BE2C (cell line): ENCODE results near the gene CBFA2T3.

Source experiments
- DNase-seq: peaks from one replicate; pipeline ENCODE4 v3.0.0-alpha.2; 2020
- H3K27me3 ChIP-seq: fragments of 250-450 bp; sonication (Bioruptor Pico); 2 replicates; pipeline ENCODE4 v1.5.1; 2020; ENCODE audit warnings: mild to moderate bottlenecking
- H3K36me3 ChIP-seq: fragments of 250-450 bp; sonication (Bioruptor Pico); 2 replicates; pipeline ENCODE4 v1.5.1; 2020; ENCODE audit warnings: mild to moderate bottlenecking
- H3K4me1 ChIP-seq: fragments of 250-450 bp; sonication (Bioruptor Pico); 2 replicates; pipeline ENCODE4 v1.5.1; 2020
- H3K4me3 ChIP-seq: 2 replicates; pipeline ENCODE4 v1.5.1; 2011; ENCODE audit warnings: low read depth, low read length
- H3K9me3 ChIP-seq: fragments of 250-450 bp; sonication (Bioruptor Pico); 2 replicates; pipeline ENCODE4 v1.5.1; 2020
- TF ChIP-seq, protein P1 (sequence below): IDR thresholded peaks from 2 replicates; pipeline ENCODE4 v1.5.1; 2012; ENCODE audit warnings: mild to moderate bottlenecking, low read depth, low read length

Gene CBFA2T3

DNA sequence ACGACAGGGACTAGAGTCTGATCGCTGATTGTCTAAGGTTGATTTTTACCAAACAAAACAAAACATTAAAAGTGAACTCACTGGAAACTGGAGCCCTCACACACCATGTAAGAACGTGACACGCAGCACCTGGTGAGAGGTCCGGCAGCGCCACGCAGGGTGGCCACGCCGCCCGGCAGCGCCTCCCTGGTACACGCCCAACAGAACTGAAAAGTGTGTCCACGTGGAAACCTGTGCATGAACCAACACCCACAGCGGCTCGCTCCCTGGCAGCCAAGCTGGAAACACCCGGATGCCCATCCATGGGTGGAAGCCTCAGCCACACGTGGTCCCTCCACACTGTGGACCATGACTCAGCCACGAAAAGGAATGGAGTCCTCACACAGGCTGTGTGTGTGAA lies 129.4 kb downstream of the CBFA2T3 start:
- Histone ChIP-seq H3K27me3 (no peaks in the 10 kb centered on the region), H3K9me3 (no peaks in the 10 kb centered on the region), H3K4me3 (no peak overlapping the region), H3K4me1 (no peaks in the 10 kb centered on the region), H3K36me3 (no peaks in the 10 kb centered on the region)
- TF ChIP-seq, protein P1, sequence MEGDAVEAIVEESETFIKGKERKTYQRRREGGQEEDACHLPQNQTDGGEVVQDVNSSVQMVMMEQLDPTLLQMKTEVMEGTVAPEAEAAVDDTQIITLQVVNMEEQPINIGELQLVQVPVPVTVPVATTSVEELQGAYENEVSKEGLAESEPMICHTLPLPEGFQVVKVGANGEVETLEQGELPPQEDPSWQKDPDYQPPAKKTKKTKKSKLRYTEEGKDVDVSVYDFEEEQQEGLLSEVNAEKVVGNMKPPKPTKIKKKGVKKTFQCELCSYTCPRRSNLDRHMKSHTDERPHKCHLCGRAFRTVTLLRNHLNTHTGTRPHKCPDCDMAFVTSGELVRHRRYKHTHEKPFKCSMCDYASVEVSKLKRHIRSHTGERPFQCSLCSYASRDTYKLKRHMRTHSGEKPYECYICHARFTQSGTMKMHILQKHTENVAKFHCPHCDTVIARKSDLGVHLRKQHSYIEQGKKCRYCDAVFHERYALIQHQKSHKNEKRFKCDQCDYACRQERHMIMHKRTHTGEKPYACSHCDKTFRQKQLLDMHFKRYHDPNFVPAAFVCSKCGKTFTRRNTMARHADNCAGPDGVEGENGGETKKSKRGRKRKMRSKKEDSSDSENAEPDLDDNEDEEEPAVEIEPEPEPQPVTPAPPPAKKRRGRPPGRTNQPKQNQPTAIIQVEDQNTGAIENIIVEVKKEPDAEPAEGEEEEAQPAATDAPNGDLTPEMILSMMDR = no peak
- DNase-seq = no peak

DNA sequence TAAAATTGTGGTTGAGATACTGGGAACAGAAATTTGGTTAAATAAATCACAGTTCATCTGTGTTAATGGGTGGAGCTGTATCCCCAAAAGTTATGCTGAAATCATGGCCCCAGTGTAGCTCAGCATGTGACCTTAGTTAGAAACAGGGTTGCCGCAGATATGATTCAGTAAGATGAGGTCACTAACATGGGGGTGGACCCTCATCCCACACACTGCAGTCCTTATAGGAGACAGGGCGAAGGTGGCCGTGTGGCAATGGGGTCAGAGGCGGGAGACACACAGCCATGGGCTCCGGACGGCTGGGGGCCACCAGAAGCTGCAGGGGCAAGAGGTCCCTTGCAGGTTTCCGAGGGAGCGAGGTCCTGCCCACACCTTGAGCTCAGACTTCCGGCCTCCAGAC lies 130.9 kb downstream of the CBFA2T3 start:
- no peak overlapping the region for H3K4me3 ChIP-seq
- H3K9me3 ChIP-seq = no peaks in the 10 kb centered on the region
- DNase-seq = no peak
- no peaks in the 10 kb centered on the region for H3K27me3 ChIP-seq
- H3K36me3 ChIP-seq = no peaks in the 10 kb centered on the region
- no peaks in the 10 kb centered on the region for H3K4me1 ChIP-seq
- TF ChIP-seq, protein P1 = no peak

DNA sequence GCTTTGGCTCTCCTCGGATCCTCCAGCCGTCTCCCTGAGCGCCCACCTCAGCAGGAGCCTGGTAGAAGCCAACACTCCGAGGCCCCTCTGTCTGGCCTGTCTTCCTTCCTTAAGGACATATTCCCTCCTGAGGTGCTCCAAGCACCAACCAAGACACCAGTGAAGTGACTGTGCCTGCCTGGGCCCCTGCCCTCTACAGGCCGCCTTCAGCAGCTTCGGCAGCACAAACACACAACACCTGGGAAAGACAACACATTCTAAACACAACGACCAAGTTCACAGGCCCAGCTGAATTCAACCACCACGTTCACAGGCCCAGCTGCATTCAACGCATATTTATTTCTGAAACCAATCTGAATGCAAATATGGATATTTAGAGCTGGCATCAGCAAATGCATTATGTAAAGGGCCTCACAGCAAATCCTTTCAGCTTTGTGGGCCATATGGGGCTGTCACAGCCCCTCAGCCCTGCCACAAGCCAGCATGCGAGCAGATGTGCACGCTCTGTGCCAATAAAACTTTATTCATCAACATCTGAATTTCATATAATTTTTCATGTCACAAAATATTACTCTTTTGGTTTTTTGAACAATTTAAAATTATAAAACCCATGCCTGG lies 132.5 kb downstream of the CBFA2T3 start:
- Histone ChIP-seq H3K36me3 (no peaks in the 10 kb centered on the region), H3K4me1 (no peaks in the 10 kb centered on the region), H3K9me3 (no peaks in the 10 kb centered on the region), H3K27me3 (no peaks in the 10 kb centered on the region), H3K4me3 (no peak overlapping the region)
- TF ChIP-seq, protein P1 = peak; percentile 20; the same call in 1 of the 2 replicates
- no peak for DNase-seq

DNA sequence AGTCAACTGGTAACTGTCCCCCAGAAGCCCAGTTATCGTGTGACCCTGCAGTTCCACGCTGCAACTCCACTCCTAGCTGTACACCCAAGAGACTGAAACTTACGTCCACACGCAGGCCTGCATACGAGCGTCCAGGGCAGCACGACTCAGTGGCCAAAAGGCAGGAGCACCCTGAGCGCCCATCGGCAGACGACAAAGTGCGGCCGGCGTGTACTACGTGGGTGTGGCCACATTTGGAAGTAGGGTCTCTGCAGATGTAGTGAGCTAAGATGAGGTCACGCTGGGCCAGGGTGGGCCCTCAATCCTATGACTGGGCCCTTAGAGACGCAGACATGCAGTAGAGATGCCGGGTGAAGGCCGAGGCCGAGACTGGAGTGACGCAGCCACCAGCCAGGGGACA lies 133.8 kb downstream of the CBFA2T3 start:
- DNase-seq = no peak
- TF ChIP-seq, protein P1 = no peak
- H3K4me3 ChIP-seq = no peak overlapping the region
- H3K27me3 ChIP-seq = no peaks in the 10 kb centered on the region
- H3K4me1 ChIP-seq = no peaks in the 10 kb centered on the region
- H3K36me3 ChIP-seq = no peaks in the 10 kb centered on the region
- H3K9me3 ChIP-seq = no peaks in the 10 kb centered on the region

DNA sequence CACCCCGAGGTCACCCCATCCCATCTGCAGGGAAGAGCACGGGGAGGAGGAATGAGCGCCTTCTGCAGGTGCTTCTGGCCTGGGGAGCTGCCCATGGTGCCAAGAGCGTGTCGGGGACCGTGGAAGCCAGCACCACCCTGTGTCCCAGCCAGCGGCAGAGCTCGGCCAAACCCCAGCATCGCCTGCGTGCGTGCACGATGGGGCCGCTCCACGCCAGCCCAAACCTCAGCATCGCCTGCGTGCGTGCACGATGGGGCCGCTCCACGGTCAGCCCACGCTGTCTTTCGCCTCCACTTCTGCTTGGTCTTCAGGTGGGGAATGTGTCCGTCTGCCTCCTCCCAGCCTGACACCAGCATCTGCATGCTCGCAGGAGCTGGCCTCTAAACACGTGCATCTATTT lies 134.2 kb downstream of the CBFA2T3 start:
- TF ChIP-seq, protein P1 = no peak
- H3K27me3 ChIP-seq = no peaks in the 10 kb centered on the region
- no peaks in the 10 kb centered on the region for H3K4me1 ChIP-seq
- DNase-seq = no peak
- H3K9me3 ChIP-seq = no peaks in the 10 kb centered on the region
- H3K4me3 ChIP-seq = no peak overlapping the region
- no peaks in the 10 kb centered on the region for H3K36me3 ChIP-seq

DNA sequence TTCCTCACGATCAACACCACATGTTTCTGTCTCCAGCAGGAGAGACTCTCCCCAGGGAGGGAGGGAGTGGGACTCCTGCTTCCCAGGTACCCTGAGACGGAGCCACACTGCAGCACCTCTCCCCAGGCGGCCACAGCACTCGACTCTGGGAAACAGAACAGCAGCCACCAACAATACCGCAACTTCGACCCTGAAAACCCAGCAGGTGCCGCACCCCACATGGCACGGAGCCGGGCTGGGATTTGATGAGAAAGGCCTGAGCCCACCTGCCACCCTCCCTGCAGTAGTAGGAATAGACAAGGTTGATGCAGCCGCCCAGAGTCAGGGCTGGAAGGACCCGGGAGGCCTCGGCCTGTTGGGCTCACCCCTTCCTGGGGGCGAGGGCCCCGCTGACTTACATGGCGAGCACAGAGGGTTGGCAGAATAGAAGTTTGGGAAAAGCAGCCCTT lies 134.7 kb downstream of the CBFA2T3 start:
- Histone ChIP-seq H3K9me3 (no peaks in the 10 kb centered on the region), H3K36me3 (no peaks in the 10 kb centered on the region), H3K4me3 (no peak overlapping the region), H3K27me3 (no peaks in the 10 kb centered on the region), H3K4me1 (no peaks in the 10 kb centered on the region)
- TF ChIP-seq, protein P1 = no peak
- no peak for DNase-seq
